CD14-positive monocyte (primary cell): ENCODE results near the gene SLC23A1. TPM values are rescaled to one million over a fixed set of nuclear protein-coding genes. Genes with fewer than 3 reads are reported as not detected.

Experiments
- DNase-seq, 3 donors: peaks; one replicate each; pipeline ENCODE4 v3.0.0-alpha.2; 2011 to 2022
- H2AFZ ChIP-seq: 2 replicates; pipeline ENCODE4 v1.6.0; 2012; ENCODE audit warnings: mild to moderate bottlenecking, low read depth, low read length, inconsistent platforms; ENCODE audit not compliant: insufficient read depth, poor library complexity, severe bottlenecking
- H3K27ac ChIP-seq, 2 donors: 1 replicate in 1 of 2; 2 replicates in 1 of 2; pipeline ENCODE4 v1.5.1; 2012 to 2013; ENCODE audit warnings: low read length in 2 of 2, control low read depth in 1 of 2, inconsistent platforms in 1 of 2, low read depth in 1 of 2, mild to moderate bottlenecking in 1 of 2
- H3K27me3 ChIP-seq, 2 donors: one replicate each; pipeline versions ENCODE4 v1.6.0 to v1.6.1; 2011 to 2013; ENCODE audit warnings: low read length in 2 of 2; ENCODE audit not compliant: control insufficient read depth in 2 of 2, insufficient read depth in 2 of 2
- H3K36me3 ChIP-seq, 2 donors: replicated peaks in 1 of 2; 1 replicate in 1 of 2; 2 replicates in 1 of 2; pipeline versions ENCODE4 v1.5.1 to v1.6.1; 2012 to 2013; ENCODE audit warnings: low read length in 2 of 2, control low read depth in 1 of 2, inconsistent platforms in 1 of 2, mild to moderate bottlenecking in 1 of 2; ENCODE audit not compliant: insufficient read depth in 2 of 2, control insufficient read depth in 1 of 2
- H3K4me1 ChIP-seq, 2 donors: 1 replicate in 1 of 2; 2 replicates in 1 of 2; pipeline versions ENCODE4 v1.5.1 to v1.6.1; 2012 to 2013; ENCODE audit warnings: low read length in 2 of 2, control low read depth in 1 of 2, inconsistent platforms in 1 of 2, mild to moderate bottlenecking in 1 of 2, moderate library complexity in 1 of 2; ENCODE audit not compliant: insufficient read depth in 2 of 2, control insufficient read depth in 1 of 2
- H3K4me2 ChIP-seq: replicated peaks from 2 replicates; pipeline ENCODE3; 2012; ENCODE audit warnings: low read length, moderate library complexity, mild to moderate bottlenecking; ENCODE audit not compliant: poor library complexity, severe bottlenecking; ENCODE audit errors: extremely low read depth
- H3K4me3 ChIP-seq, 3 experiments: fragments of 200-600 bp in 1 of 3; sonication (generic) in 1 of 3; replicated peaks in 1 of 3; 1 replicate in 2 of 3; 2 replicates in 1 of 3; pipeline ENCODE4 v1.5.1; 2011 to 2013; ENCODE audit warnings: low read length in 3 of 3, mild to moderate bottlenecking in 3 of 3, control low read depth in 2 of 3, low read depth in 2 of 3, inconsistent platforms in 1 of 3, moderate library complexity in 1 of 3
- H3K79me2 ChIP-seq: 2 replicates; pipeline ENCODE4 v1.6.0; 2012; ENCODE audit warnings: mild to moderate bottlenecking, control low read depth, inconsistent platforms, low read length, moderate library complexity; ENCODE audit not compliant: insufficient read depth
- H3K9ac ChIP-seq: 2 replicates; pipeline ENCODE4 v1.6.0; 2017; ENCODE audit warnings: low read length, mild to moderate bottlenecking; ENCODE audit not compliant: insufficient read depth, poor library complexity, severe bottlenecking
- H3K9me3 ChIP-seq, 2 donors: replicated peaks in 1 of 2; 1 replicate in 1 of 2; 2 replicates in 1 of 2; pipeline versions ENCODE4 v1.5.1 to v1.6.1; 2012 to 2013; ENCODE audit warnings: low read length in 2 of 2, control low read depth in 1 of 2; ENCODE audit not compliant: control insufficient read depth in 1 of 2, insufficient read depth in 1 of 2
- H4K20me1 ChIP-seq: 2 replicates; pipeline ENCODE4 v1.6.0; 2012; ENCODE audit warnings: mild to moderate bottlenecking, low read length, control low read depth, moderate library complexity; ENCODE audit not compliant: insufficient read depth
- H3K27ac Mint-ChIP-seq, 7 donors: one replicate each; pipeline ENCODE4 v1.8.0; 2020; ENCODE audit warnings: mild to moderate bottlenecking in 7 of 7, mixed read lengths in 7 of 7, moderate library complexity in 6 of 7, inconsistent platforms in 2 of 7
- H3K27me3 Mint-ChIP-seq, 3 donors: one replicate each; pipeline ENCODE4 v1.8.0; 2021 to 2022; ENCODE audit warnings: low read depth in 3 of 3, mild to moderate bottlenecking in 3 of 3, mixed read lengths in 3 of 3, moderate library complexity in 3 of 3, inconsistent platforms in 1 of 3
- H3K36me3 Mint-ChIP-seq, 2 donors: one replicate each; pipeline ENCODE4 v1.8.0; 2020; ENCODE audit warnings: mixed read lengths in 2 of 2, inconsistent platforms in 1 of 2, mild to moderate bottlenecking in 1 of 2
- H3K4me1 Mint-ChIP-seq: one replicate; pipeline ENCODE4 v1.8.0; 2020; ENCODE audit warnings: mild to moderate bottlenecking, mixed read lengths
- H3K4me3 Mint-ChIP-seq, 2 donors: one replicate each; pipeline ENCODE4 v1.8.0; 2020; ENCODE audit warnings: mild to moderate bottlenecking in 2 of 2, mixed read lengths in 2 of 2, moderate library complexity in 1 of 2
- H3K9me3 Mint-ChIP-seq, 7 donors: one replicate each; pipeline ENCODE4 v1.8.0; 2020 to 2022; ENCODE audit warnings: mixed read lengths in 7 of 7, mild to moderate bottlenecking in 6 of 7, moderate library complexity in 6 of 7, inconsistent platforms in 2 of 7
- CTCF ChIP-seq: fragments of 200-600 bp; IDR thresholded peaks from one replicate; pipeline ENCODE4 v1.8.0; 2022; ENCODE audit warnings: antibody characterized with exemption, mild to moderate bottlenecking
- WGBS: methylation state at CpG from one replicate; pipeline ENCODE4 v1.1.5; 2013; ENCODE audit warnings: missing lambda C conversion rate; ENCODE audit not compliant: insufficient coverage; 5-methylcytosine and 5-hydroxymethylcytosine counted together
- intact Hi-C, 2 donors: fragments of 100-400 bp; cut with micrococcal nuclease; formaldehyde crosslinking; loops; one replicate each; pipeline versions ENCODE4 v1.15.0 to v1.15.1; 2023
- polyA plus RNA-seq, 3 donors: library from polyadenylated mRNA; depleted of rRNA in 1 of 3; unstranded in 2 of 3; stranded (reverse) in 1 of 3; fragments of 300-500 nt in 2 of 3; fragments of >200 nt in 1 of 3; fragmentation: Illumina TruSeq in 2 of 3; gene quantifications; 1 replicate in 2 of 3; 2 replicates in 1 of 3; pipeline ENCODE4 v1.2.3, GENCODE V29; 2012 to 2021

Gene SLC23A1
- polyA plus RNA-seq, 3 donors: not detected

DNA sequence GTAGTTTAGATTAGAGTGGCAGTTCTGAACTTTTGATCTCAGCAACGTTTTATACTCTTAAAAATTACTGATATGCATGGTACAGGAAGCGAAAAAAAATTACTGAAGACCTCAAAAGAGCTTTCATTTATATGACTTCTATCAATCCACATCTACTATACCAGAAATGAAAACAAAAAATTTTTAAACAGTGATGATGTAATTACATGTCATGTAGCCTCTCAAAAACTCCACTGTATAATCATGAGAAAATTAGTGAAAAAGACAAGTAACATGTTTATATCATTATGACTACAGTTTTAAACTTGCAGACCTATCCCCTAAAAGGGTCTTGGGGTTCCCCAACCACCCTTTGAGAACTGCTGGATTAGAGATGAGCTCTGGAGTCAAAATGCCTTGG lies 46.9 kb upstream of the SLC23A1 start:
- Mint-ChIP-seq H3K36me3 (peaks cover 0 to 4% of the 10 kb centered on the region in 2 donors), H3K27ac (no peak overlapping the region), H3K4me1 (no peaks in the 10 kb centered on the region), H3K9me3 (no peaks in the 10 kb centered on the region), H3K27me3 (no peaks in the 10 kb centered on the region), H3K4me3 (no peak overlapping the region)
- Histone ChIP-seq H2AFZ (no peak overlapping the region), H3K9ac (no peak overlapping the region), H3K4me2 (no peak overlapping the region), H4K20me1 (no peaks in the 10 kb centered on the region), H3K4me1 (no peaks in the 10 kb centered on the region), H3K27me3 (no peaks in the 10 kb centered on the region), H3K4me3 (no peak overlapping the region), H3K36me3 (no peaks in the 10 kb centered on the region), H3K27ac (no peak overlapping the region), H3K9me3 (no peaks in the 10 kb centered on the region), H3K79me2 (no peaks in the 10 kb centered on the region)
- no peak for DNase-seq
- intact Hi-C loops: no loop called here
- TF ChIP-seq CTCF: no peak
- no CpG with 5 or more reads among the region's 2 CpGs for WGBS

DNA sequence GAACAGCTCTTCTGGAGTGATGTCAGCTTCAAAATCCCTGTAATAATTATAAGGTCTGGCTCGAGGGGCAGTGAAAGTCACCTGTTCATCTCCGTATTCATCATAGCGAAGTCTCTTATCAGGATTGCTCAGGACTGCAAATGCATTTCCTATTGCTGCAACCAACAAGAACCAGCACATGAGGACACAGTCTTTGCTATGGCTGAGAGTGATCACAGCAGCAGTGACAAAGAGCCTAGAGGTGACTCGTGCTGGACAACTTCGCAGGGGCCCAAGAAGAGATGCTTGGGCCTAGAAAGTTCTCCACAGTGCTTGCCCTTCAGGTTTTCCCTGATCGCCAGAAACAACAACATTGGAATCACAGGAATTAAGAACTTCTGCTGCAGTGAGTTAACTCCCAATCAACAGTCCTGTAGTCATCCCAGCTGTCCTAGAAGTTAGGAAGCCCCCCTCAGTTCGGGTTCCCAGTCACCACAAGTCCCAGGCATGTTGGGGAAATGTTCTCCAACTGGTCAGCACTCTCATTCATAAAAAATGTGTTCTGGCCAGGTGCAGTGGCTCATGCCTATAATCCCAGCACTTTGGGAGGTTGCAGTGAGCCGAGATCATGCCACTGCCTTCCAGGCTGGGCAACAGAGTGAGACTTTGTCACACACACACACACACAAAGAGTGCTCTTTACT lies 43.2 kb upstream of the SLC23A1 start:
- Histone ChIP-seq H3K27me3 (no peaks in the 10 kb centered on the region), H3K36me3 (no peaks in the 10 kb centered on the region), H3K4me3 (no peak overlapping the region), H3K4me1 (no peaks in the 10 kb centered on the region), H3K9ac (no peak overlapping the region), H3K4me2 (no peak overlapping the region), H3K9me3 (no peaks in the 10 kb centered on the region), H2AFZ (no peak overlapping the region), H3K79me2 (no peaks in the 10 kb centered on the region), H4K20me1 (no peaks in the 10 kb centered on the region), H3K27ac (no peak overlapping the region)
- Mint-ChIP-seq H3K4me3 (no peak overlapping the region), H3K9me3 (no peaks in the 10 kb centered on the region), H3K4me1 (peaks cover 4% of the 10 kb centered on the region), H3K27ac (no peak overlapping the region), H3K36me3 (peaks cover 0 to 8% of the 10 kb centered on the region in 2 donors), H3K27me3 (no peaks in the 10 kb centered on the region)
- TF ChIP-seq CTCF: no peak
- WGBS: 83% methylated on average over 5 of the region's 8 CpGs
- DNase-seq: no peak
- intact Hi-C loops: no loop called here
